Keratinocyte (primary cell): ENCODE results near the gene PFKM.

Experiments used
- EZH2 ChIP-seq: IDR thresholded peaks from one replicate; pipeline ENCODE4 v1.6.1; 2012; ENCODE audit warnings: inconsistent platforms, mild to moderate bottlenecking, low read length, moderate library complexity
- TF ChIP-seq, protein P1 (sequence below), 3 experiments: IDR thresholded peaks in 1 of 3; conservative IDR thresholded peaks in 1 of 3; optimal IDR thresholded peaks in 1 of 3; 2 replicates in 2 of 3; 3 replicates in 1 of 3; pipeline versions ENCODE3 to v1.5.1; 2011; ENCODE audit warnings: low read length in 3 of 3, mild to moderate bottlenecking in 3 of 3, moderate library complexity in 2 of 3, control low read depth in 1 of 3, inconsistent platforms in 1 of 3; ENCODE audit not compliant: insufficient read depth in 2 of 3; ENCODE audit errors: extremely low read depth in 1 of 3

DNA sequence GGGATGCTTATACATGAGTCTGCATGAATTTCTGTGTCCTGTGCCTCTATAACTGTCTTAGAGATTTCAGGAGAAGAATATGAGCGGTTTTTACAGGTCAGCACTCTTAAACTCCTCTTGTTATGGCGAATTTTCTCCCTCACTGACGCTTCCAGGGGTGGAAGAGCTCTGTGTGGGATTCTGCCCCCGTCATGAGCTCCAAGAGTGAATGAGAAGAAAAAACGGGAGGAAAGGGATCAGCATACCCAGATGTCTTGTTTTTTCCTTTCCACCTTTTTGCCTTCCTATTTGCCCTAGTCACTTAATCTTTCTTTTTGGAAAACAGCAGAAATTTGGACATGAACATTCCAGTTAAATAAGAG, 651 bp downstream of the PFKM start:
- TF ChIP-seq, protein P1, sequence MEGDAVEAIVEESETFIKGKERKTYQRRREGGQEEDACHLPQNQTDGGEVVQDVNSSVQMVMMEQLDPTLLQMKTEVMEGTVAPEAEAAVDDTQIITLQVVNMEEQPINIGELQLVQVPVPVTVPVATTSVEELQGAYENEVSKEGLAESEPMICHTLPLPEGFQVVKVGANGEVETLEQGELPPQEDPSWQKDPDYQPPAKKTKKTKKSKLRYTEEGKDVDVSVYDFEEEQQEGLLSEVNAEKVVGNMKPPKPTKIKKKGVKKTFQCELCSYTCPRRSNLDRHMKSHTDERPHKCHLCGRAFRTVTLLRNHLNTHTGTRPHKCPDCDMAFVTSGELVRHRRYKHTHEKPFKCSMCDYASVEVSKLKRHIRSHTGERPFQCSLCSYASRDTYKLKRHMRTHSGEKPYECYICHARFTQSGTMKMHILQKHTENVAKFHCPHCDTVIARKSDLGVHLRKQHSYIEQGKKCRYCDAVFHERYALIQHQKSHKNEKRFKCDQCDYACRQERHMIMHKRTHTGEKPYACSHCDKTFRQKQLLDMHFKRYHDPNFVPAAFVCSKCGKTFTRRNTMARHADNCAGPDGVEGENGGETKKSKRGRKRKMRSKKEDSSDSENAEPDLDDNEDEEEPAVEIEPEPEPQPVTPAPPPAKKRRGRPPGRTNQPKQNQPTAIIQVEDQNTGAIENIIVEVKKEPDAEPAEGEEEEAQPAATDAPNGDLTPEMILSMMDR (optimal IDR thresholded peaks at IDR 0.05 in 1 of 3, IDR thresholded peaks at IDR 0.05 in 1 of 3, conservative IDR thresholded peaks at IDR 0.05 in 1 of 3; ENCODE audit: extremely low read depth in 1 of 3, insufficient read depth in 2 of 3, low read length in 3 of 3): no peak
- TF ChIP-seq EZH2: no peak
